HG02571 (cell line): ENCODE data around the gene CD300E.
"Not testable (repeated sequence)": the region's sequence is repeated elsewhere in the genome, so short reads cannot be mapped to it uniquely, and the experiment has no call there.

Source experiments
- ATAC-seq: cut with Tn5 transposase; IDR thresholded peaks from one replicate; pipeline ENCODE4 v1.9.1; 2021; ENCODE audit warnings: mild to moderate bottlenecking, moderate library complexity; ENCODE audit not compliant: unreplicated experiment

CD300E gene

GRCh38 chr17:74636541-74637085 is 13.1 kb upstream of the CD300E start:
- not testable (repeated sequence) for ATAC-seq

- no peak for ATAC-seq
These were observed 11.9 kb upstream of the CD300E start for GRCh38 chr17:74635418-74635817.

- ATAC-seq, result no peak
These were observed 9.8 kb upstream of the CD300E start for GRCh38 chr17:74633326-74633725.

GRCh38 chr17:74632617-74633016 is 9.1 kb upstream of the CD300E start:
- no peak for ATAC-seq

GRCh38 chr17:74631468-74632450 is 8.2 kb upstream of the CD300E start:
- no peak for ATAC-seq

- not testable (repeated sequence) for ATAC-seq
These were observed 6.7 kb upstream of the CD300E start for GRCh38 chr17:74630251-74630650.

- ATAC-seq, result no peak
These were observed 2.1 kb upstream of the CD300E start for GRCh38 chr17:74625661-74626060.

- no peak for ATAC-seq
These were observed 593 bp upstream of the CD300E start for GRCh38 chr17:74624131-74624530.

GRCh38 chr17:74619077-74619673 is 4.4 kb downstream of the CD300E start:
- no peak for ATAC-seq

GRCh38 chr17:74618451-74618850 is 5.1 kb downstream of the CD300E start:
- no peak for ATAC-seq

- ATAC-seq, result no peak
These were observed 6.8 kb downstream of the CD300E start for GRCh38 chr17:74616696-74617095.

- no peak for ATAC-seq
These were observed 11.5 kb downstream of the CD300E start for GRCh38 chr17:74612046-74612445.

GRCh38 chr17:74610108-74610507 is 13.4 kb downstream of the CD300E start:
- no peak for ATAC-seq

GRCh38 chr17:74608511-74608910 is 15.0 kb downstream of the CD300E start:
- ATAC-seq, result no peak

GRCh38 chr17:74607221-74607620 is 16.3 kb downstream of the CD300E start:
- ATAC-seq, result no peak

- no peak for ATAC-seq
These were observed 17.5 kb downstream of the CD300E start for GRCh38 chr17:74606050-74606449.

GRCh38 chr17:74605361-74605760 is 18.2 kb downstream of the CD300E start:
- no peak for ATAC-seq

GRCh38 chr17:74604761-74605160 is 18.8 kb downstream of the CD300E start:
- no peak for ATAC-seq

- no peak for ATAC-seq
These were observed 19.3 kb downstream of the CD300E start for GRCh38 chr17:74604200-74604599.

- no peak for ATAC-seq
These were observed 19.8 kb downstream of the CD300E start for GRCh38 chr17:74603746-74604145.

- ATAC-seq, result no peak
These were observed 20.4 kb downstream of the CD300E start for GRCh38 chr17:74603037-74603635.
